Endothelial cell of hepatic sinusoid (primary cell): Measurements from ENCODE around the gene GATB.

Source experiments
- in situ Hi-C: cut with HindIII; loops from 2 replicates; pipeline ENCODE4 v1.10.0; 2017; ENCODE audit warnings: low sequenced_read_pairs

Gene GATB, protein sequence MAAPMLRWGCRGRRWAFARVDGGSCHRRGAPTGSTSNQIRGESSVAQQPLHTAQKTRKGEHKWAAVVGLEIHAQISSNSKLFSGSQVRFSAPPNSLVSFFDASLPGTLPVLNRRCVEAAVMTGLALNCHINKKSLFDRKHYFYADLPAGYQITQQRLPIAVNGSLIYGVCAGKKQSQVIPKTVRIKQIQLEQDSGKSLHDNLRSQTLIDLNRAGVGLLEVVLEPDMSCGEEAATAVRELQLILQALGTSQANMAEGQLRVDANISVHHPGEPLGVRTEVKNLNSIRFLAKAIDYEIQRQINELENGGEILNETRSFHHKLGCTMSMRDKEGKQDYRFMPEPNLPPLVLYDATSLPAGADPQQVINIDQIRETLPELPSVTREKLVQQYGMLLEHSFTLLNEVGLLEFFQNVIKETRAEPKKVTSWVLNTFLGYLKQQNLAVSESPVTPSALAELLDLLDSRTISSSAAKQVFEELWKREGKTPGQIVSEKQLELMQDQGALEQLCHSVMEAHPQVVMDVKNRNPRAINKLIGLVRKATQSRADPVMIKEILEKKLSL

DNA sequence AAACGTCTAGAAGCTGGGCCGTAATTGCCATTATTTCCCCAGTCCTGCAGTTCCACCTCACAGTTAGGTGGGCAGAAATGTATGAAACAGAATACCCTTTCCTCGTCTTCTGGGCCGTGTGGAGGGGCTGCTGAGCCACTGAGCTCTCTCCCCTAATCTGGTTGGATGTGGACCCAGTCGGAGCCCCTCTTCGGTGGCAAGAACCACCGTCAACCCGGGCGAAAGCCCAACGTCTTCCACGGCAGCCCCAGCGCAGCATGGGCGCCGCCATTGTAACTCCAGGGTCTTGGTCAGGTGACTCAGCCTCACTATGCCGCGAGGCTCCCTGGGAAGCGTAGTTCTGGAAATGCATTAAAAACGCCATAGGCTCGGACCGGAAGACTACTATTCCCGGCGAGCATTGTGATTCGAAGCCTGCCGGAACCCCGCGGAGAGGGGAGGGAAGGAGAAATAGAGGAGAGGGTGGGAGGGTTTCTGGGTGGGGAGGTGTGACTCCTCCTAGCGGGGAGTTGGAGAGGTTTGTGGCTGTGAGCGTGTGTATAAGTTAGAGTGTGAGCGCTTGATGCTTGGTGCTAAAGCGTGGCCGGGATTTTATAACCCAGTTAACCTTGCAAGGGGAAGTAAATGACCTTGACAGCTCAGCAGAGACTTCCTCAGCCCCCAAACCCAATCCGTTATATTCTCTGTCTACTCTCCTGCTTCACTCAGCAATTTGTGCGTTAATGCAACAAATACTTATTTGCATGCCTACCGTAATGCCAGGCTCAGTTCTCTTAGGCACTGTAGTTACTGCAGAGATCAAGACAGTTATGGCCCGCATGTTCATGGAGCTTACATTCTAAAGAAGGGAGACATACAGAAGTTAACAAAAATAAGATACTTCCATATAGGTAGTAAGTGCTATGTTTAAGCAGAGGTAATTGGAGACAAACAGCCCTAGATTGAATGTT, at the start of gene GATB:
GATB (minus strand) TSS at position 296 of the 950 bp plus-strand sequence; CDS start at position 271, 25 bp downstream.
- in situ Hi-C loops: no loop called here

DNA sequence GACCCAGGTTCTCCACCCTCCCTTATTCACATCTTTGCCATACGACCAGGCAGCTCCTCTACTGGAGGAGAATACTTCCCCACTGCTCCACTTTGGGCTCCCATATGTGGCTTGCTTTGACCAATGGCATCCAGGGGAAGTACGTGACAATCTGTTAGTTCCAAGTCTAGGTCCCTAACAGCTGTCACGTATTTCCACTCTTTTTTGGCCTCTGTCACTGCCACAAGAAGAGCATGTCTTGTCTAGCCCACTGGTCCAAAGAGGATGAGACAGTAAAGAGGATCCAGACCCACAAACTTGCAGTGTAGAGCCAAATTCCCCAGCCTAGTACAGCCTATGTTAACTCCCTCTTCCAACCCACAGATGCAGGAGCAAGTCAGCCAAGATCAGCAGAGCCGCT, 49.7 kb upstream of the GATB start:
- in situ Hi-C loops: no loop called here

DNA sequence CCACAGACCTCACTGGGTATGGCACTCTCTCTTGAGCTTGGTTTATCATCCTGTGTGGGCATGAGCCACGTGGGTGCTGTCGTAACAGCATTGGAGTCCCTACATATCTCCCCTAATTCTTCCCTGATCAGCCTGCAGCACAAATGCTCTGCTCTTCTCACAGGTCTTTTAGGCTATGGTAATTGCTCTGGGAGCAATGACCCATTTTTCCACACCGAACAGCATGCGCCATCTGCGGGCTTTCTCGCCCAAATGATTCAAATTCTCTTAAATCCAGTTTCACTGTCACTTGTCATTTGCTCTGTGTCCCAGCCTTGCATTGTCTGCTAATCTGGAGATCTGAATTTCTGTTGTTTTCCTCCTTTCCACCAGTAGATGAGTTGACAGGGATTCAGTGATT, 48.9 kb upstream of the GATB start:
- in situ Hi-C loops: loop anchor here (5.0 kb wide), 1 partner anchor 67 kb away; no protein-coding TSS in a partner anchor

DNA sequence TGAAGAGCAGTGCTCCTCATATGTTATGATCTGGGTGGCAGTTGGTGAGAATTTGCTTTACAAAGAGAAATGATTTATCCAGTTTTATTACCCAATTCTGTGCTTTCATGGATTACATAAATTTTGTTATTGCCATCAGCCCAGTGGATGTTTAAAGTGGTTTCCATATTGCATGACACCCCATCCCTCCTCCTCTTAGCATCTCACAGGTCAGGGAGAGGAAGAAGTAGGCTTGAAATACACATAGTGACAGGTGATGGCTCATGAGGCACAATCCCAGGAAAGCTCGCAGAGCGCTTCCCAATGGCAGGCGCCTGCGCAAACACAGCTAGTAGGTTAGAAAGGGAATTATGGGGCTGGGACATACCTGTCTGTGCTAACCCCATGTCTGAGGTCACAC, 47.7 kb upstream of the GATB start:
- in situ Hi-C loops: loop anchor here (5.0 kb wide), 1 partner anchor 66 kb away; no protein-coding TSS in a partner anchor

DNA sequence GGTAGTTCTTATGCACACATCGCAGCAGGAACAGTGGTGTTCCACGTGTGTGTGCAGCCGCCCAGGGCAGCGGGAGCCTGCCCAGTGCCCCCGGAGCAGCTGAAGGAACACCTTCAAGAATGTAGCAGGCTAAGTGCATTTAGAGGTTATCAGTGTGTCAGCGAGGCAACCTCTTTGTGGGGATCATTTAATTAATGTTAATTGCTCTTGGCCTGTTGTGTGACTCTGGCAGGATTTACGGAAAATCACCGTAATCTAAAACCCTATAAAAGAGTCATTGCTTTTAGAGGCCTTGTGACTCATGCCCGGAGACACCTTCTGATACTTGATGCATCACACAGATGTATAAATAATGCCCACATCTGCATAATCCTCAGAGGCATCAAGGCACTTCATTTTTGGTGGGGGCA, 47.3 kb upstream of the GATB start:
- in situ Hi-C loops: loop anchor here (5.0 kb wide), 1 partner anchor 66 kb away; no protein-coding TSS in a partner anchor

DNA sequence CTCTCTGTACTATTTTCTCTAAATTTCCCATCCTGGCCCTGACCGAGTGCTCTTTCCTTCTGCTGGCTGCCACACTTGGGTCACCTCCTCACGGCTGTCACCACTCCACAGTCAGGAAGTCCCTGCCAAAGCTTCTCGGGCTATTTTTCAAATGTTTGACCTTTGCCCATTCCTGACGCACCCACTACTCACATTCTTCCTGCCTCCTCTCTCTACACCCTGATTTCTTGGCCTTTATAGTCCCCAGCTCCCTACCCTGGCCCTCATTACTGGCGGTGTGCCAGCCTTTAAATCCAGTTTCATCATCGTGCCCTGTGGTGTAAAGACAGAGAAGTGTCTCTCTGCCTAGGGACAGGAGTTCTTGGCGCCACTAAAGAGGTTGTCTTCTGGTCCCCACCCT, 46.4 kb upstream of the GATB start:
- in situ Hi-C loops: loop anchor here (5.0 kb wide), 1 partner anchor 65 kb away; no protein-coding TSS in a partner anchor

DNA sequence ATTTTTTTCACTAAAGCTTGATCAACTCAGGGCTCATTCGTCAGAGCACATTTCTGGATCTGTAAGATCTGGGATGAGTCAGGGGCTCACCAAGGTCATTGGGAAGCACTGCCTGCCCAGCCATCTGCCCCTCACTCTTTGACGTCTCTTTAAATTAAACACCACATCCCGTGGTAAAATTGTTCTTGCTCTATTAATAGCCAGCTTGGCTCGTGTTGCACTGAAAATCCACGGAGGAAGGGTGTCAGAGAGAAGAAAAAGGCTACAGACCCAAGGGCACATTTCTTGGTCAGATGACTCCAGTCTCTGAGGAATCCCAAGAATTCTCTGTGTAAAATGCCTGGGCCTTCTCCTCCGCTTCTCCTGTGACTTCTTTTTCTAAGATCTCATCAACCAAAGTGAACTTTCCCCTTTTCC, 45.7 kb upstream of the GATB start:
- in situ Hi-C loops: loop anchor here (5.0 kb wide), 1 partner anchor 64 kb away; no protein-coding TSS in a partner anchor

DNA sequence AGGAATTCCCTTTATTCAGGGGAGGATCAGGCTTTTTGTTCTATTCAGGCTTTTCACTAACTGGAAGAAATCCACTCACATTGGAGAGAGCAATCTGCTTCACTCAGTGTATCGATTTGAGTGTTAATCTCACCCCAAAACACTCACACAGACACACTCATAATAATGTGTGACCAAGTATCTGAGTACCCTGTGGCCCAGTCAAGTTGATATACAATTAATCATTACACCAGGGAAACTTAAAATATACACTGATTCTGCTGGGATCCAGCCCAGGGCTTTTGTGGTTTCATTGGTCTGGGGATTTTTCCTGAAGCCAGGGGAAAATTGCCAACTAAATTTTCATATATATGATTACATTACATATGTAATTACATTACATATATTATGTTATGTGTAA, 44.0 kb upstream of the GATB start:
- in situ Hi-C loops: loop anchor here (5.0 kb wide), 1 partner anchor 63 kb away; no protein-coding TSS in a partner anchor

DNA sequence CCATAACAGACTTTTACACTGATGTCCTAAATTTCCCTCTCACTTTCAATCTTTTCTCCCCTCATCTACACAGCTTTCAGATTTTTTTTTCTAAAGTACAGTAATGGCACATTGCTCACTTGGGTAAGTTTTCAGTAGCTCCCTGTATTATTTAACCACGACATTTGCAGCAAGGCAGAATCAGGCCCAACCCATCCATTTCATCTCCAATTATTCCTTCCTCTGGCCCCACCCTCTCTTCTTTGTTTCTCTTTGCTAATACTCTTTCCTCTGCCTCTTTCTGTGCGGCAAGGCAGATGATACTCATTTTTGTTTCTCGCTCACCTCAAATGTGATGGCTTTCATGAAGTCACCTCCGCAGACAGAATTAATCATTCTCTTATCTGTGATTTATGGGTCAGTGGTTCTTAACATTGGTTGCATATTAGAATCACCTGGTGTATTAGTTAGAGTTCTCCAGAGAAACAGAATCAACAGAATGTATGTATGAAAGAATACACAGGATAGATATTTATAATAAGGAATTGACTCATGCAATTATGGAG, 43.4 kb upstream of the GATB start:
- in situ Hi-C loops: no loop called here

DNA sequence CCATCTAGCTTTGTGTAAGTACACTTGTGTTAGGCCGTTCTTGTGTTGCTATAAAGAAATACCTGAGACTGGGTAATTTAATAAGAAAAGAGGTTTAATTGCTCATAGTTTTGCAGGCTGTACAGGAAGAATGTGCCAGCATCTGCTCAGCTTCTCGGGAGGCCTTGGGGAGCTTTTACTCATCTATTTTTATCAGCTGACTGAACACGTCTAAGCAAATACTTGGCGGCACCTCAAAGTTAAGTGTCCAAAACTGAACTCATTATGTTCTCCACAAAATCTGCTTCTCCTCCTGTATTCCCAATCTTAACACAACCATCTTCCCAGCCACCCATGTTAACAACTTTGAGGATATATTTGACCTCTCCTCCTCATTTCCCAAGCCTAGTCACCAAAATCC, 42.4 kb upstream of the GATB start:
- in situ Hi-C loops: no loop called here

DNA sequence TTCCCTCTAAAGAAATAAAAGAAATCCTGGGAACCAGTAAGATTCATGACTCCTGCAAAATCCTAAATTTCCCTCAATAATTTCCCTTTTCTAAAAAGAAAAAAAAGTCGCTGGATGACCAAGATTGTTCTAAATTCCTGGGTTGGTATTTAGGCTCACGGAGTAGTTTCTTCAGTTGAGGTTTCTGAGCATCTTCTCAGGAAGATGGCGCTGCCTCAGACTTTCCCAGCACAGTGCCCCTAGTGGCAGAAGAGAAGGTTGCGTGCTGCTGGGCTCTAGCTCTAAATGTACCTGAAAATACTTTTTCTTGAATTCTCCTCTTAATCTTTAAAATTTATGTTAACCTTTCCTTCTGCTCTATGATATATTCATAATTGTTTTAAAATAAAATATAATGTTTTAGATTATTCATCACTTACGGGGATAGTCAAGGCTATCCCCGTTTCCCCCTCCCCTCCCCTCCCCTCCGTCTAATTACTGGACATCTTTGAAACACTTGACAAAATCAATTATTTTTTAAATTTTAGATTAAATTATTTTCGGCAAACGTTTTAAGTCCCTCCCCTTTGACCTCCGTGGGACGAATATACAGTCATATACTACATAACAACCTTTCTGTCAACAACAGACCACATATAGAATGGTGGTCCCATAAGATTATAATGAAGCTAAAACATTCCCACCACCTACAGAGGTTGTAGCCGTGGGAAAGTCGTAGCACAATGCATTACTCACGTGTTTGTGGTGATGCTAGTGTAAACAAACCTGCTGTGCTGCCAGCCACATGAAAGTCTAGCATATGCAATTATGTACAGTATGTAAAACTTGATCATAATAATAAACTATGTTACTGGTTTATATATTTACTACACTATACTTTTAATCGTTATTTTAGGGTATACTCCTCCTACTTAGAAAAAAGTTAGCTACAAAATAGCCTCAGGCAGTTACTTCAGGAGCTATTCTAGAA, 41.0 kb upstream of the GATB start:
- in situ Hi-C loops: no loop called here

DNA sequence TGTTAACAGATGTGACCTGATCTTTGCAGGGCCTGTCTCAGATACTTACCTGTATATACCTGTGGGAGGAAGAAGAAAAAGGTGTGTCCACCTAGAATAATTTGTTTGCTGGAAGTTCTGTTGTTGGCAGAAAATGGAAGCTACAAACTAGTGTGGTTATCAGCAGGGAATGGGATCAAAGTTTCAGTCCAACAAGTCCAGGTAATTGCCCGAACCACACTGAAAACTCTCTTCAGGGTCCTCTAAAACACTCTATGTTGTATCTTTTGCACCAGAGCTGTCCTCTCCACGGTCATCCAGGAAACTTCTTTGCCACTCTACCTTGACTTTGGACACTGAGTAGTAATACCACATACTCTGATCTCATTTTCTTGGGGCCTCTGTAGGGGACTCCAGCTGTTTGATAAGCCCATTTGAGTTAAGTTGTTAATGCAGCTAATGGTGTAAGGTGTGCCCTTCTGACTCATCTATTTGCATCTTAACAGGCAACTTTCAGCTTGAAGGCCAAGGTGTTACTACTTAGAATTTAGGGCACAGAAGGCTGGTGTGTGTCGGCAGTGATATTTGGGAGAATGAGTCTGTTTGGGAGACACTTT, 38.7 kb upstream of the GATB start:
- in situ Hi-C loops: no loop called here

DNA sequence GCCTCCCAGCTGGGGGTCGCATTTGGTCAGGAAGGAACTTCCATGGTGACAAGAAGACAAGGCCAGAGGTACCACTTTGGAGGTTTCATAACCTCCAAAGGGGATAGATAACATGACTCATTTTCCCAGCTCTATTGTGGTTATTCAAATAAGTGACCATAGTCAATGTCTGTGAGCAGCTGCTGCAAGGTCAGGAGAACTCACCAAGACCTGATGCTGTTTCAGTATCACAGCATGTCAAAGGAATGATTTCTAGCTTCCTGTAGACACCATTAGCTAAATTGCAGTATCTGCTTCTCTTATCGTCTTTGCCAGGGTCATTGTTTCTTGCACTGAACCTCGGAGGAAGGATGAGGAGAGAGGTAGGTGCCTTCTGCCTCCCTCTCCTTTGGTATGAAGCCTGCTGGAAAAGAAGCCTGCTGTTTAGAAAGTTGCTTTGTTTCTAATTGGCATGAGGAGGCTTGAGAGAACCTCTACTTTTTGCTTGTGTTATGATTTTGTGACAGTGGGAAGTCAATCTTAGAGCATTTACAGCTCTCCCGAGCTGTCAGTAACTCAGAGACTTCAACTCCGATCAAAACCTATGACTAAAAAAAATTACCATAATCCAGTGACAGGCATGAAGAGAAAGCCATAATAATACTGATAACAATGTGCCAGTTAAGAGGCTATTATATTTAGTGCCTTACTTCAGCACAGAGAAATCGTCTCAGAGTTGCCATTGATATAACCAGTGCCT, 38.0 kb upstream of the GATB start:
- in situ Hi-C loops: no loop called here

DNA sequence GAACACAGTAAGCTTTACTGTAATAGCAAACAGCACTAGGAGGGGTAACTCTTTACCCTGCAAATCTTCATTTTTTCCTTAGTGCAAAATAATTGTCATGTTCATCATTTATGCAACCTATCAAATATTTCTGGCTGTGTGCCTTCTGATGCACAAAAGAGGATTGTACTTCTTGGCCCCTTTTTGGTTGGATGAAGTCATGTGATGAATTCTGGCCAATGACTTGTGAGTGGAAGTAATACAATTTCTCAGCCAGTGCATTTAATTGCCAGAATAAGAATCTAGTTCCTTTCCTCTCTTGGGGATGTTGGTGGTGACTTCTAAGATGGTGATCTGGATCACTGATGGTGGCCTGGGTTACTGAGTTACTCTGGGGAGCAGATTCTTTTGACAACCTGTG, 37.0 kb upstream of the GATB start:
- in situ Hi-C loops: no loop called here

DNA sequence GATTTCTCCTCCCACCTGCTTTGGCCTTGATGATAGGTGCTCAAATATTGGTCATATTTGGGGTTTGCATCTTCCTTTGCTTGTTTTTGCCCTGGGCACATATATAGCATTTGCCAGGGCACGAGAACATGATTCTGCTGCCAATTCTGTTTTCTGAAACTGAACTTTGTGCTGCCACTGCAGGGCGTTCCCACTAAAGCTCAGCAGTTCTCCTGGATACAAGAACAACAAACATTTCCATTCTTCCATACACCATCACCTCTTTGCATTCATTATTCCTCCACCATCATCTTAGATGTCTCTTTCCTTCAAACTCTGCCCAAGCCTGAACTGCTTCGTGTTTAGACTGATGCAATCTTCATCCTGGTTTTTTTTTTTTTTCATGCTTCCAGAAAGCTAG, 36.3 kb upstream of the GATB start:
- in situ Hi-C loops: no loop called here

DNA sequence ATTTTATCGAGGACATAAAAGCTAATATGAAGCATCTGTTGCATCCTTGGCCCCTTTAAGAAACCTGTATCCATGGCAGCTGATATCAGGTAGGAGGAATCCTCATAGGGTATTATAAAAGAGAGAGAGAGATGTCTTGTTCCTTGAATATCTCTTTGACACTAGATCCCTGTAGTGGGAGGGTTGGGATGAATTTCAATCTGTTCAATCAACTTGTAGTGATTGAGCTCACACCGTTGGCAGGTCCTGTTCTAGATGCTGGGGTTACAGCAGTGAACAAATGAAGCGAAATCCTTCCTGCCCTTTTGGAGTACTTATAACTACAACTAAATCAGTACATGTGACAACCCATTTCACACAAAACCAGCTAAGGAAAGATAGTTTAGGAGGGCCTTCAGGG, 35.3 kb upstream of the GATB start:
- in situ Hi-C loops: no loop called here

DNA sequence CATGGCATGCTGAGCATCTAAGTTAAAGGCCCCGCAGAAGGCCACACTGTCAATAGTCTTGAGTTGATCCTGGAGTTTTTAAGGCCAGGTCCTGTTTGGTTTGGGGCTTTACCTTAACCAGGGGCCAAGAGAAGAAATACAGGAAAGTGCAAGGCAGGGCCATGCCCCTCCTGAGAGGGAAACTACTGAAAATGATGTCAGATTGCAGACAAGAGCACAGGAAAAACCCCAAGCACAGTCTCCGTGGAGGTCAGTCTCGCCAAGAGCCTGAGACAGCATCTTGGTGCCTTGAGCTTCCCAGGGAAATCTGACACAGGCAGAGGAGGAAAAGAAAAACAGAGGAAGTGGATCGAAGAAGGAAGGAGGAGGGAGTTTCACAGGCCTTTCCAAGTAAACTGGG, 32.2 kb upstream of the GATB start:
- in situ Hi-C loops: no loop called here

DNA sequence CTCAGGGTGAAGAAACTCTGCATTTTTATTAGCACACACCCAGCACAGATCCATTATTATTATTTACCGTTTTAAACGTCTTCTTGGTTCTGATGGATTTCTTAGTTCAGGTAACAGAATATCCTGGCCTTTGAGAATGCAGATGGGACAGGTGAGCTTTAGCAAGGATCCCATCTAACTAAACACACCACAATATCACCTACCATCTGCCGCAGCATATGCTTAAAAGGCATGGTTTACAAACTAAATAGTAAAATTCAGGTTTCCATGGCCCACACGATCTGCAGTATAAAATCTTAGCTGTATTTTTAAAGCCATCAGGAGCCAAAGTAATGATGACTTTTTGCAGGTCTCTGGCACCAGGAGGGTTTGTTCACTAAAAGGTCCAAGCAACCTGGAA, 31.7 kb upstream of the GATB start:
- in situ Hi-C loops: no loop called here

DNA sequence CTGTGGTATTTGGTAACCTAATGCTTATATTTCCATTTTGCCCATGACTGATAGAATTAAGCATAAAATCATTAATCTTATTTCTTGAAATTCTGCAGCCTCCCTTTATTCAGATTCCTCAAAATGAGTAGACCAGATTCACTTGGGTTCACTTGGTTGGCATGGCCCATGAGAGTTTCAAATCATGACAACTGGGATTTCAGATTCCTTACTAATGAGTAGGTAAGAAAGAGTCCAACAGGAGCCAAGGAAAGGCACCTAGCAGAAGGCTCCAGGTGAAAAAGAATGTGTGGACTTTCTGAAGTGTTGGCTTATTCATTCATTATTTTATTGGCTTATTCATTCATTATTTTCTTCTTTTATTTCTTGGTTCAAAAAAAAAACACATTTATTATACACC, 27.2 kb upstream of the GATB start:
- in situ Hi-C loops: no loop called here
